ENCODE measurements around the gene SLC5A4. TPM values are rescaled to one million over a fixed set of nuclear protein-coding genes. Genes with fewer than 3 reads are reported as not detected.
"Not testable (repeated sequence)": the region's sequence is repeated elsewhere in the genome, so short reads cannot be mapped to it uniquely, and the experiment has no call there.

The SLC5A4 gene
- total RNA-seq (2014; rRNA removed; shearing (Covaris generic)): not detected in 2 replicates

GRCh38 chr22:32255217-32255616 is at the start of gene SLC5A4:
Gene SLC5A4 (minus strand): TSS chr22:32255347. CDS start chr22:32255329, 18 bp downstream.
- DNase-seq (ENCODE audit: low read depth): no peak

DNA sequence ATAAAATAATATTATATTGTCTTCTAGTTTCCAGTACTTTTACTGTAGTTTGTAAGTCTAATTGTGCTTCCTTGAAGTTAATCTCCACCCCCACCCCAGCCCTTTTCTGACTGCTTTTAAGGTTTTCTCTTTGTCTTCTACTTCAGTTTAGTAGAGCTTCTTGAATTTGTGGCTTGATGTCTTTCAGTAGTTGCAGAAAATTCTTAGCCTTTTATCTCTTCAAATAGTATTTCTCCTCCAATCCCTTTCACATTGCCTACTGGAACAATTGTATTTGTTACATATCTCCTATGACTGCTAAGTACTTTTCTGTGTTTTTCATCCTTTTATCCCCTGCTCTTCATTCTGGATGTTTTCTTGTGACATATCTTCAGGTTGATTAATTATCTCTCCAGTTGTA is 38.8 kb upstream of the SLC5A4 start:
- not testable (repeated sequence) for DNase-seq (ENCODE audit: low read depth)

DNA sequence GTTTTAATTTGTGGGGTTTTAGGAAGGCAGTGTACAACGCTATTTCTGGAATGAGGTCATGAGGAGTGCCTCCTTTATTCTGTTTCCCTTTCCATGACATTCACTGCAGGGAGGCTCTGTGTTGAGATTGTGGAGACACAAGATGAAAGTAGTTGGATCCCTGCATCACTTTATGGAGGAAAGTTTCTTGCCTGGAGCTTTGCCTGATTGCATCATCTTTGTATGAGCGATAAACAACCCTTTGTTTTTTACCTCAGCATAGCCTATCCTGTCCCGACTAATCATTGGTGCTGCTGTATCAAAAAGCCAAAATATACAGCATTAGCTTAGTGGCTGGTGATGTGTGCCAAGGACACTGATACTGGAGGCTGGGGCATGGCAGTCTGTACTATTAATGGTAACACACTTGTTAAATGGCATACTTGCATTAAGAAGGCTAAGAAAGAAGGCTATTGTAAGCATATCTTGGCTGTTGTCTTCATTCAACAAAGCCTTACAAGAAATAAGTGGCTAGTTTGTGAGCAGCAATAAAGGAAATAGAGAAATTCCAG is 31.2 kb upstream of the SLC5A4 start:
- DNase-seq (ENCODE audit: low read depth): no peak

- DNase-seq (ENCODE audit: low read depth): peak; percentile 57
These were observed 25.9 kb upstream of the SLC5A4 start for GRCh38 chr22:32281072-32281471.

DNA sequence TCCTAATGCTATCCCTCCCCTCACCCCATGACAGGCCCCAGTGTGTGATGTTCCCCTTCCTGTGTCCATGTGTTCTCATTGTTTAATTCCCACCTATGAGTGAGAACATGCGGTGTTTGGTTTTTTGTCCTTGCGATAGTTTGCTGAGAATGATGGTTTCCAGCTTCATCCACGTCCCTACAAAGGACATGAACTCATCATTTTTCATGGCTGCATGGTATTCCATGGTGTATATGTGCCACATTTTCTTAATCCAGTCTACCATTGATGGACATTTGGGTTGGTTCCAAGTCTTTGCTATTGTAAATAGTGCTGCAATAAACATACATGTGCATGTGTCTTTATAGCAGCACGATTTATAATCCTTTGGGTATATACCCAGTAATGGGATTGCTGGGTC is 20.2 kb upstream of the SLC5A4 start:
- DNase-seq (ENCODE audit: low read depth): not testable (repeated sequence)

- no peak for DNase-seq (ENCODE audit: low read depth)
These were observed 16.2 kb upstream of the SLC5A4 start for GRCh38 chr22:32271389-32271788.

GRCh38 chr22:32270641-32271369 is 15.7 kb upstream of the SLC5A4 start:
- DNase-seq (ENCODE audit: low read depth): no peak

- no peak for DNase-seq (ENCODE audit: low read depth)
These were observed 14.2 kb upstream of the SLC5A4 start for GRCh38 chr22:32269316-32269715.

DNA sequence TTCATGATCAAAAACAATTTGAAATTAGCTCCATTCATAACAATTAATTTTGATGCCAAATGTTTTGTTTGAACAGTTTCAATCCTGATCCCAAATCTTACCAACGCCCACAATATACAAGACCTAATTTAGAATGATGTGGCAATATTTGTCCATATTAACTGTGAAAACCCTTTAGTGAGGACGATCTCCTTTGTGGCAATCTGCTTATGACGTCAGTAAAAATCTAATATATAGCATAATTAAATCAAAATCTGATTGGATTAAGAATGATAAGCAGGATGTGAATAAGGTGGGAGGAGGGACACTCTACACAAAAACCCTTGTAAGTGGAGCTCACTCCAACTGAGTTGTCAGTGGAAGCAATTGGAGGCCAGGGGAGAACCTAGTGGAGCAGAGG is 11.9 kb upstream of the SLC5A4 start:
- DNase-seq (ENCODE audit: low read depth): no peak

GRCh38 chr22:32265882-32266767 is 11.0 kb upstream of the SLC5A4 start:
- DNase-seq (ENCODE audit: low read depth): peak; percentile 61

- not testable (repeated sequence) for DNase-seq (ENCODE audit: low read depth)
These were observed 8.5 kb upstream of the SLC5A4 start for GRCh38 chr22:32263678-32264077.

DNA sequence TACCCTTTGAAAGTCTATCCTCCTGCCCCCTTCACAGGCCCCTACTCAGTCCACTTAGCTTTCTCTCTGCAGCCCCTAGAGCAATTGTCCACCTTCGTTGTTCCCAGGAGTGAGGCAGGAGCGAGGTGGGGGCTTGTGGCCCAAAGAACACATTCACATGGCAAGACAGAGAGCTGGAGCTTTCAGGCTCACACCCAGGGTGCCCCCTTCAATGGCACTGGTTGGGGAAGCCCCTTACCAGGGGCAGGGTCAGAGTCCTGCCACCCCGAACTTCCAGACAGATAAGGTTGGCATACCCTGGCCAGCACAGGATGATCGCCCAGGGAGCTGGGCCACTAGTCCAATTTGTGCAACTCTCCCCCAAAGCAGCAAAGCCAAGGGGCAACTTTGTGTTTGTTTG is 6.2 kb upstream of the SLC5A4 start:
- DNase-seq (ENCODE audit: low read depth): no peak

GRCh38 chr22:32258791-32259190 is 3.6 kb upstream of the SLC5A4 start:
- no peak for DNase-seq (ENCODE audit: low read depth)

DNA sequence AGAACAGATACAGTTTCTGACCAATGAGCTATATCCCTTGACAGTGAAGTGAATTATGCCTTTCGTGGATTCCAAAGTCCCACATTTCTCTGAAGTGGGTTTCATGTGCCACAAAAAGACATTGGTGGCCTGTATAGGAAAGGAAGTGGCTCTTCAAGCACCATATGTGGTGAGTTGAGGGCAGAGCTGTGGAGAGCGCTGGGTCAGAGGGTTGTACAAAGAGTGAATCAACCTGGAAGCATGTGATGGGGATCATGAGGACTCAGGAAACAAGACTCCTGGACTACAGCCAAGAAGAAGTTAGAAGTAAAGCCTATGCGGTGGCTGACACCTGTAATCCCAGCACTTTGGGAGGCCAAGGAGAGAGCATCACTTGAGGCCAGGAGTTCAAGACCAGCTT is 579 bp upstream of the SLC5A4 start:
- DNase-seq (ENCODE audit: low read depth): peak; percentile 1

- no peak for DNase-seq (ENCODE audit: low read depth)
These were observed 5.9 kb downstream of the SLC5A4 start for GRCh38 chr22:32249231-32249630.

DNA sequence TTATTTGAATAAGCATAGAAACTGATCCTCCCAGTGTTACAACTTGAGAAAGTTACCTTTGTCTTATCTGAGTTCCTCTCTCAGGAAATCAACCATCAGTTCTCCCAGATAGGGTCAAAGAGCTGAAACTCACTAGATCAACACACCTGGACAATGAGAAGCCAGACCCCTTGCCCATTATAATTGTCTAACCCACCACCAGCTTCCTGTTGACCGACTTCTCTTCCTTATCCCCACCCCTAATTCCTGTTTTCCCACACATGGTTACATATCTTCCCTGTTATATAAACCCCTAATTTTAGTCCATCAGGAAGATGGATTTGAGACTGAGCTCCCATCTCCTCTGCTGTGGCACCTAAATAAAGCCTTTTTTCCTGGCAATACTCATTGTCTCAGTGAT is 6.9 kb downstream of the SLC5A4 start:
- no peak for DNase-seq (ENCODE audit: low read depth)

- no peak for DNase-seq (ENCODE audit: low read depth)
These were observed 9.0 kb downstream of the SLC5A4 start for GRCh38 chr22:32246166-32246565.

DNA sequence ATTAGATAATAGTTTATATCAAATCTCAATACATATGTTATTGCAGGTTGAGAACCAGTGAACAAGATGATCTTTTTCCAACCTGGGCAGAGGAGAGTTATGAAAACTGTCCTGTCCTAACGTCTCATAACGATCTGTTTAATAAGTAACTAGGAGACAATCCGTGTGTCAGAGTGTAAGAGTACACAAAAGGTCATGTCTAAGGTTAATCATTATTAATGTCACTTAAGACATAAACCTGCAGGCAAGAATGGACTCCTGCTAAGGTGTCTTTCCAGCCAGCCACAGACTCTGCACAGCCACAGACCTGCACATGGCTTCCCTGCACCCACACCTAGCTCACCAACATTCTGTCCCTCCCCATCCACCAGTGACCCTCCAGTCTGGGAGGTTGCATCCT is 10.1 kb downstream of the SLC5A4 start:
- no peak for DNase-seq (ENCODE audit: low read depth)

GRCh38 chr22:32244547-32244946 is 10.6 kb downstream of the SLC5A4 start:
- DNase-seq (ENCODE audit: low read depth): no peak

GRCh38 chr22:32240461-32240860 is 14.7 kb downstream of the SLC5A4 start:
- DNase-seq (ENCODE audit: low read depth): no peak

GRCh38 chr22:32237906-32238305 is 17.2 kb downstream of the SLC5A4 start:
- no peak for DNase-seq (ENCODE audit: low read depth)

DNA sequence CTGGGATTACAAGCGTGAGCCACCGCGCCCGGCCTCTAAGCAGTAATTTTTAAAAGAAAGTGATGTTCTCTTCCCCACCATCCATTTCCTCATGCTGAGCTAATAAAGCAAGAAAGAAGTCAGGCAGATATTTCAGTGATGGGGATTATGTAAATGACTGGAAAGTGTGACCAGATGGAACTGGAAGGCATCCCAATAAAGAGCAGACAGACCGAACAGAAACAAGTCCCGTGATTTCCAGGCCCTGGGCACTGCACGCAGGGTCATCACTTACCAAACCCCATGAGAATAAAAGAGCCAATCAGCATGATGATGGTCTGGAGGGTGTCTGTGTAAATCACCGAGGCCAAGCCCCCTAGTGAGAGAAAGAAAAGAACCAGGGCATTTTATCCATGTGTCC is 18.2 kb downstream of the SLC5A4 start:
- no peak for DNase-seq (ENCODE audit: low read depth)

- DNase-seq (ENCODE audit: low read depth): no peak
These were observed 22.1 kb downstream of the SLC5A4 start for GRCh38 chr22:32233091-32233490.
